ENCODE results near the gene EPHB1.

- TF ChIP-seq TAF1 (IDR thresholded peaks at IDR 0.05; ENCODE audit: borderline replicate concordance, insufficient read depth, low read length) (no peak), POLR2AphosphoS5 (IDR thresholded peaks at IDR 0.05; ENCODE audit: low read depth, low read length) (no peak), REST (IDR thresholded peaks at IDR 0.05; ENCODE audit: insufficient read depth in 1 of 2, low read depth in 2 of 2, low read length in 2 of 2) (no peak), SIN3A (IDR thresholded peaks at IDR 0.05; ENCODE audit: borderline replicate concordance, insufficient read depth, low read length) (no peak), FOXP2 (optimal IDR thresholded peaks at IDR 0.05; ENCODE audit: borderline replicate concordance, extremely low read depth, extremely low read length, insufficient read depth) (no peak)
These were observed 420.5 kb downstream of the EPHB1 start for GRCh38 chr3:135215516-135215915.

Measured in PFSK-1 (cell line).